Activated T-helper 1 cell treated with anti-CD3 and anti-CD28 coated beads, Interleukin-2, amount 50 U/mL, for 16 hours (primary cell): ENCODE results near the gene MUS81.
"Not testable (repeated sequence)": the region's sequence is repeated elsewhere in the genome, so short reads cannot be mapped to it uniquely, and the experiment has no call there.

Experiments
- DNase-seq, 2 donors: peaks; one replicate each; pipeline ENCODE4 v3.0.0-alpha.2; 2020; ENCODE audit warnings: low read depth in 1 of 2, low spot score in 1 of 2

Gene MUS81

GRCh38 chr11:65890324-65891218, 30.3 kb downstream of the MUS81 start, which contains the start of gene CCDC85B:
Gene CCDC85B (plus strand): TSS chr11:65890673. CDS start chr11:65890784, 111 bp downstream.
- peak; percentile 94 to 97 for DNase-seq

GRCh38 chr11:65891219-65892136, 31.2 kb downstream of the MUS81 start:
- no peak for DNase-seq

GRCh38 chr11:65892137-65892540, 31.9 kb downstream of the MUS81 start:
- DNase-seq = not testable (repeated sequence)

GRCh38 chr11:65892661-65893317, 32.6 kb downstream of the MUS81 start:
- no peak for DNase-seq

- DNase-seq = no peak
Observed at GRCh38 chr11:65894034-65894591, 33.9 kb downstream of the MUS81 start.

GRCh38 chr11:65895482-65895981, 35.3 kb downstream of the MUS81 start:
- DNase-seq = no peak

- DNase-seq = no peak
Observed at GRCh38 chr11:65896034-65896999, 36.1 kb downstream of the MUS81 start.

- no peak for DNase-seq
Observed at GRCh38 chr11:65897020-65897471, 36.8 kb downstream of the MUS81 start.

- no peak for DNase-seq
Observed at GRCh38 chr11:65898656-65899355, 38.6 kb downstream of the MUS81 start.

- DNase-seq = peak in 1 of 2 donors; percentile 64
Observed at GRCh38 chr11:65899356-65900124, 39.3 kb downstream of the MUS81 start.

- peak; percentile 77 to 90 for DNase-seq
Observed at GRCh38 chr11:65900125-65900898, 40.1 kb downstream of the MUS81 start, which contains the start of gene FOSL1. Gene FOSL1 (minus strand): TSS chr11:65900388. CDS start chr11:65900339, 49 bp downstream.

- DNase-seq = no peak
Observed at GRCh38 chr11:65900899-65901180, 40.6 kb downstream of the MUS81 start.

- no peak for DNase-seq
Observed at GRCh38 chr11:65903068-65903481, 42.8 kb downstream of the MUS81 start.

GRCh38 chr11:65903715-65904114, 43.5 kb downstream of the MUS81 start:
- no peak for DNase-seq

GRCh38 chr11:65906602-65907001, 46.4 kb downstream of the MUS81 start:
- DNase-seq = no peak

GRCh38 chr11:65907878-65908277, 47.6 kb downstream of the MUS81 start:
- no peak for DNase-seq
